Sciatic nerve (tissue), 2 donors: ENCODE measurements around the gene AGAP1. TPM values are rescaled to one million over a fixed set of nuclear protein-coding genes. Genes with fewer than 3 reads are reported as not detected.
A peak's percentile ranks its signal among the peaks of the same experiment; 100 is the strongest.

ENCODE experiments used
- ATAC-seq: fragments of 200-7000 bp; cut with Tn5 transposase; one replicate; pipeline ENCODE4 v1.9.1; 2020; ENCODE audit warnings: mild to moderate bottlenecking, moderate library complexity
- DNase-seq: peaks from one replicate; pipeline ENCODE4 v3.0.0-alpha.2; 2020; ENCODE audit warnings: low spot score
- intact Hi-C: fragments of 100-400 bp; cut with DNase I; formaldehyde crosslinking; loops from one replicate; pipeline ENCODE4 v1.14.2; 2022
- total RNA-seq: library from RNA; stranded (reverse); fragmentation: NEBNext Ultra II Directional; extraction: Animal tissue kit (Norgen Biotek cat#: 25700); gene quantifications from one replicate; pipeline ENCODE4 v1.2.1, GENCODE V29; 2021
- donor health status: DM: no; HTN: no; CAD: no.
- donor health status: DM: no; HTN: no; CAD: no.

Gene AGAP1
- total RNA-seq, 1 donor from 2014 or later = 62.9 TPM

DNA sequence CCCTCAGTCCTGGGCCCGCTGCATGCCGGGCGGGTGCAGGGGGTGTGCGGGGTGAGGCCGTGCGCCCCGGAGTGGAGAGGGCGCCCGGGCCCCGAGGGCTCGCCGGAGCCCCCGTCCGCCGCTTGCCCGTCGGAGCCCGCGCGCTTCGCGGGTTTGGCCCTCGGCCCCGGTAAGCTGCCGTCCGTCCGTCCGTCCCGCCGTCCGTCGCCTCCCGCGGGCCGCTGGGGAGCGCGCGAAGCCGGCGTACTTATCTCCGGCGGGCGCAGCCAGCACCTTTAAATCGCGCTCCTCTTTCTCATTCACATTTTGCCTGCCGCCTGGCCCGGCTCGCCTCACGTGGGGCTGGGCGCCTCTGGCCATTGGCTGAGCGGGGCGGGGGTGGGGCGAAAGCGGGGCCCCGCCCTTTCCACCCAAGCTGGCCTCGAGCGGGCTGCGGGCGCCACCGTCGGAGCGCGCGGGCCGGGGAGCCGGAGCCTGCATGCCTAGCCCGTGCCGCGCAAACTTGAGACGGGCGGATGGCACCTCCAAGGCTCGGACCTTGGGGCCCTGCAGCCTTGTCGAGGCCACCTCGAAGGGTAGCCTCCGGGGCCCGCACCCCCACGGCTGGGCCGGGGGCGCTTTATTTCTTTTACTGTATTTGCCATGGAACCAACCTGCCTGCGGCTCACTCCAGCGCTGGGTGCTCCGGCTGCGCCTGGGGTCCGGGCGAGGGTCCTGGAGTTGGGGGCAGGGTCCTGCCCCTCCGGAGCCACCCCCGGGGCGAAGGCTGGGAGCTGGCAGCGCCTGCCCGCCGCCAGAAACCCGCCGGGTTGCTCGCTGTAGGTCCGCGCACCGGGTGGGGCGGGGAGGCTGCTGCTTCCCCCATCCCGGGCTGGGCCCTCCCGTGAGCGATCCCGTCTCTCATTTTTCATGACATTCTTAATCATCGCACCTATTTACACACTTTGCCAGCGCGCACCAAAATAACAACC, 674.6 kb downstream of the AGAP1 start, which contains the start of gene GBX2:
Gene GBX2 (minus strand): TSS at position 277 of the 971 bp plus-strand sequence. CDS start 415 bp downstream, outside the sequence.
- intact Hi-C loops = loop anchor here (10.0 kb wide), 1 partner anchor 394 kb away; no protein-coding TSS in a partner anchor
- peak; percentile 30 for ATAC-seq
- no peak for DNase-seq

DNA sequence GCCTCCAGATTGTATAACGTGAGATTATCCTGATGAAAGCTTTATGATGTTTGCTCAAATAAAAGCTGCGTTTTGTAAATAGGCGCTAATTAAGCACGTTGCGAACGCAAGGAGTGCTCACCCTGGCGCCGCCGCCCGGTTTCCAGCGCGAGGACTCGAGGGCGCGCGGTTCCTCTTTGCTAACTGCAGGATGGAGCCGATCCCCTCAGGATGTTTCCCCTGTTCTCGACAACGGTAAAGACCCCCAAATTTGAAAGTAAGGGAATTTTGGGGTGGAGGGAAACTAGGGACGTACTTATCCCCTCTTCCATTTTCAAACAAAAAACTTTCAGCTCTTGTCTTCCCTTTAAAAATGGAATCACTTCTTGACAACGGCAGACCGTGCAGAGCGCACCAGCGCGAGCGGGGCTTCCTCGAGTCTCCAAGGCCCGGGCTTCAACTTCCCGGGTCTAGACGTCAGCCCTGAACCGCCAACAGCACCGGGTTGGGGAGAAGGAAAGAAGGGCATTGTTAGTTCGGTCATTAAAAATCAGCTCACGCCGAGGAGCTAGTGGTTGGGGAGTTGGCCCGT, 675.4 kb downstream of the AGAP1 start:
- intact Hi-C loops = loop anchor here (10.0 kb wide), 1 partner anchor 394 kb away; no protein-coding TSS in a partner anchor
- no peak for DNase-seq

DNA sequence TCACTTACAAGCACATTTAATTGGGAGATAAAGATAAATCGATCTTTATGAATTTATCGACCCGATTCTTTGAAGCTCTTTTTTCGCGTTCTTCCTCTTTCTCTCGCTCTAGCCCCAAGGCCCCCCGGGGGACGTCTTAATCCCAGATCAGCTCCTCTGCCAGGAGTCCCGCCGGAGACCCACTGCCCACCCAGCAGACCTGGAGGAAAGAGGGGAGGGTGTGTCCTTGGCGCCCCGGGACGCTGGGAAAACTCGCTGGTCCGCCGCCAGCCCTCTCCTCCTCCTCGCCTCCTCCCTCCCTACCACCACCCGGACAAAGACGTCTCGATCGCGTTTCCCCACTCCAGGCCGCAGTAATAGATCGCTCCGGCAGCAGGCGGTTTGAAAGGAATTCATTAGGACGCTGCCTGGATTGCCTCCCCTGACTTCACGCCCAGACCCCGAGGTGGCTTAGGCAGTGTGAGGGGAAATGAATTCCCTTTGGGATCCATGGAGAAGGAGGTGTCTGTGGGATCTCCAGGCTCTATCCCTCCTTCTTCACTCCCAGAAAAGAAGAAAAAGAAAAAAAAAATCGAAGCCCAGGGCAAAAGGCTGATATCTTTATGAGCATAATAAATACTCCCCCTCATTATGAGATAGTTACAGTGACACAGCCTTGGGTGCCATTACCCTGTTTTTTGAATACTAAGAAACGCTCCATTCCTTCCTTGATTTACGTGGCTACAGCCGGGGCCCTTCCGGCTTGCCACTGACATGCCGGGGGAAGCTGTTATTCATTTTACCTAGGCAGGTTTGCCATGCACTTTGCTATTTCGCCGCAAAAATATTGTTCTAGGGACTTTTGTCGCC, 676.1 kb downstream of the AGAP1 start:
- DNase-seq = no peak
- no peak for ATAC-seq
- intact Hi-C loops = loop anchor here (10.0 kb wide), 1 partner anchor 395 kb away; no protein-coding TSS in a partner anchor

More for the DNA sequence above, 675.4 kb downstream of the AGAP1 start:
- no peak for ATAC-seq

DNA sequence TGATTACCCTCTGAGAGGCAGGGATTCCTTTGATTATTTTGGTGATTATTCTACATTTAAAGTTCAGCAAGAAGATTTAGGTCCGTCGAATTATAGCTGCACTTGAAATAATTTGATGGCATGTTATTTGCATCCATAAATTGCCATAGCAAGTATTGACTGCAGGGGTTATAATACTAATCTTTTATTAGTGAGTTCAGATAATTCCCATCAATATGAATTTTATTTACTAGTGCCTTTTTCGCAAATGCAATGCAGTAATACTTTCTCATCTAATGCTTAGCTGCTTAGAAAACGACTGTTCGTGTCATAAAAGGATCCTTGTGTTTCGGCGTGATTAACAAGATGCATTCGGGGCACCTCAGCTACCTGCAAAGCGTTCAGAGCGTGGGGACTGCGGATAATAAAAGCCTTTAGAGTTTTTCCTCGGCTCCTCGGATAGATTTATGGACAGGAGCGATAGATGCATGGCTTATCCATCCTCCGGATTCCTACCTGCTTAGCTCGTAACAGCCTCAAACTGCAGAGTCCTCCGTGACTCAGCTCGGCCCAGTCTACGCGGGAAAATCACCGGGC, 676.8 kb downstream of the AGAP1 start:
- ATAC-seq (no peak), DNase-seq (no peak)
- intact Hi-C loops = no loop called here

DNA sequence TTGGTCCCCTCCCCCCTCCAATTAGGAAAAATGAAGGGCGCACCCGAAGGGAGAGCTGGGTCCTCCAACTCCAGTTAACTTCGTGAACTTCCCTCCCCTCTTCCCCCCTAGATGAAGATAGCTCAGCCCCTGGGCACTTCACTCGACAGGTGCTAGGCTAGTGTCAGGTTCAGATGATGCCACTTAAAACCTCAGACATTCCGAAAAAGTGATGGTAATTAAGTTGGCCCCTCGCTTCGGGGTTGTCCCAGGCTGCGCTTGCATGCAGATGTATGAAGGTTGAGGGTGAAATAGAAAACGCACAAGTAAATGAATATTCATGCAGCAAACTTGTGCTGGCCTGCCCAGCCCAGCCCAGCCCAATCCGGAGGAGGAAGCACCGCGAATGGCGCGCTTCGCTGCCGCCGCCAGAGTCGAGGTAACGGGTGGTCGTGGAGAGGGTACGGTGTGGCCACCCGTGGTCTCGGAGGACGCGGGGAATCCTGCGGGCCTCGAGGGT, 677.4 kb downstream of the AGAP1 start:
- intact Hi-C loops = no loop called here
- DNase-seq (no peak), ATAC-seq (no peak)

DNA sequence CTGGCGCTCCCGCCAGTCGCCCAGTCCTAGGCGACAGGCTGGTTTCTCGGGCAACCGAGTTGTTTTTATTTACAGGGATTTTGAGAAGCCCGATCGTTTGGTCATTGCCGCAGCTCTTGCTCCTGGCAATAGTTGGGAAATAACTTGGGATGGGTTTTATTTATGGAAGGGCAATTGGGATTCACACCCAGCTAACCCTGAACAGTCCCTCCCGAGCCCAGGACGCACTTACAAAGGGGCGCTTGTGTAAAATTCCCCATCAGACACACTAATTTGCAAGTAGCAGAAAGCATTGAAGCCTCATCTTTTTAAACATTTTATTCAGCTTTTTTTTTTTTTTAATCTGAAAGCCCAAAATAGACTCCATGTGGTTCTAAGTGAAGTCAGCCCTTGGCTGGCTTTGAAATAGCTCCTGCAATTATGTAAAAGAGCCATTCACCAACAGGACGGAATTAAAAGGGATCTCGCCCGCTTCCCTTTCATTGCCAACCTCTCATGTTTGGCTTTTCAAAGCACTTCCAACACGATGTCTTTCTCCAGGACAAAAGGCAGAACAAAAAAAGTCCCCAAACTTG, 677.9 kb downstream of the AGAP1 start:
- ATAC-seq (no peak), DNase-seq (no peak)
- intact Hi-C loops = no loop called here

DNA sequence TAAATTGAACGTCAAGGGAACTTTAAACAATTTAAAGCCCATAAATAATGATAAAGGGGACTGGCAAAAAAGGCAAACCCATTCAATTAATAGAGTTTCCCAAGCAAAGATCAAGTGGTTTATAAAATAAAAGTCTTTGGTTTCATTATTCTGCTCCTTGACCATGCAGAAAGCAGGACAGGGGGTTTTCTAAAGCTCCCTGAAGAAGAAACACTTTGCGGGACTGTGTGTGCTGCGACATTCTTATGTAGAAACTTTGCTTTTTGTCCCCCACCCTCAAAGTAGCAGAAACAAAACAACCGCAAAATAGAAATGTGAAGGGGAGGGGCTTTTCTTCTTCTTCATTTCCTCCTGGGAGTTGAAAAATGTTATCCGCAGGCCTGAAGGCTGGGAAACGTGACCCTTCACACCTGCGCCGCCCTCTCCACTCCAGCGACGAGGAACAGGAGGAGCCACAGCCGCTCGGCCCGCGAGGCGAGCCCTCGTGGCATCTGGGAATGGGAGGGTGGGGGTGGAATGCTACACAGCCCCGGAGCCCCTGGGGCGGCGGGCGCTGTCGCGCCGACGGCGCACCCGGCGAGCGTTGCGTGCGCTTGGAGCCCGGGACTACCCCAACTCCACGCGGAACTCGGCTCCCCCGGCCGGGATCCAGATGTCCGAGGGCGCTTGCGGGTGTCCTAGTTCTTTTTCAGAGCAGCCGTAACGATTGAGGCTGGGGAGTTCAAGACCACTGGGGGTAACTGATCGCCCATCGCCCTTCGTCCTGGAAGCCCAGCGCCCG, 678.6 kb downstream of the AGAP1 start:
- intact Hi-C loops = no loop called here
- no peak for DNase-seq
- ATAC-seq = no peak

DNA sequence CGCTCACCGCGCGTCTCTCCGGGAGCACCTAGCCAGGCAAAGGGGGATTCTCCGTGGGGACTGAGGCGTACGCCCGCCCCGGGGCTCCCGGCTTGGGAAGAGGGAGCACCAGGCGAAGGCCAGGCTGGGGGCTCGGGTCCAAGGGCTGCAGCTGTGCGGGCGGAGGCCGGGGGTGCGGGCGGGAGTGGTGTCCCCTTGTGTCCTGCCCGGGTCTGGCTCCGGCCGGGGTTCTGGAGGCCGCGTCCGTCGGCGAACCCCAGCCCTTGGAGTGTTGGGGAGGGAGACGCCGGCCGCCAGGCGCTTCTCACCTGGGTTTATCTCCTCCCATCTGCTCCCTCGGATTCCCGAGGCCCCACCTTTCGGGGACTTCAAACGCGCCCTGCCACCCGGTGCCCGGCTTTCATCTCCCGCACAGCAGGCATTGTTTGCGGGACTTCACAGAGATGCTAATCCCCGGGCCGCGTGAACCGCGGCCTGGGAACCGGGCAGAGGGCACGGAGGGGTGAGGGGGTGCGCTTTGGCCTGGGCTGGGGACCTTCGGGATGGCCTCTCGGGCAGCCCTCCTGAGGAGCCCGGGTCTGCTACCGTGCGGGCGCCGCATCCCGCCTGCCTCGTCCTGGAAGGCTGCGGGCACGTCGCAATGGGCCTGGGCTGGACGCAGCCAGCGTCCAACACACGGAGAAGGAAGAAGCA, 679.3 kb downstream of the AGAP1 start:
- DNase-seq (no peak), ATAC-seq (no peak)
- intact Hi-C loops = no loop called here

DNA sequence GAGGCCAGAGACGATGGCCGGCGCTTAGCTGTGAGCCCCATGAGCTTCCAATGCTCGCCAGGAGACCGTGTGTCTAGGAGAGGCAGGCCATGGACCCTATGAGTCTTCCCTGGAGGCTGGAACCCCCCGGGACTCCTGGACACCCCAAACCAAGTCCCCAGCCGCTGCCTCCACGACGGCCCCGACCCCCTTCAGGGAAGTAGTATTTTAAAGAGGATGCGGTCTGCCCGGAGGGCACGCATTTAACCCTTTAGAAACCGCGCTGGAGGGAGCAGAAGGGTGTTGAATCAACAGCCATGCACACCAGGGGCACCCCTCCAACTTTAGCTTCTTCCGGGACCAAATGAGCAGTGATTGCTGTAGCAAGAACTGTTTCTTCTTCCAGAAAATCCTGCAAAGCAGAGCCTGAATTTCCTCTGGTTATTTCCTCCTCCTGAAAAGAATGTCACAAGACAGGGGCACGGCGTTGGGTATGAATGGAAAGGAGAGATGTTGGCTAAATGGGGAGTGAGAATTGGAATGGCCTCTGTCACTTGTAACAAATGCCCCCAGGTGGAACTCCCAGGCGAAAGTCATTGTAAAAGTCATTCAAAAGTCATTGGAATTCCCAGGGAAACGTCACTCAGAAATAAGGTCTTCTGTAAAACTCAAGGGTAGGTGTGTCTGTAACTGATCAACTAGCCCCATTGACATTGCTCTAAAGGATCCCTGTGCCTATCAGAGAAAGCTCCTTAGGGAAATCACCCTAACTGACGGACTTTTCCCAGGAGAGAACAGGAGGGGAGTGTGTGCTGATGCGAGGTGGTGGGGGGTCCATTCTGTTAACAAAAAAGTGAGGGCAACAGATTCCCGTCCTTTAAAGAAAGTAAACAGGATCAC, 680.1 kb downstream of the AGAP1 start:
- intact Hi-C loops = no loop called here
- ATAC-seq = no peak
- no peak for DNase-seq

DNA sequence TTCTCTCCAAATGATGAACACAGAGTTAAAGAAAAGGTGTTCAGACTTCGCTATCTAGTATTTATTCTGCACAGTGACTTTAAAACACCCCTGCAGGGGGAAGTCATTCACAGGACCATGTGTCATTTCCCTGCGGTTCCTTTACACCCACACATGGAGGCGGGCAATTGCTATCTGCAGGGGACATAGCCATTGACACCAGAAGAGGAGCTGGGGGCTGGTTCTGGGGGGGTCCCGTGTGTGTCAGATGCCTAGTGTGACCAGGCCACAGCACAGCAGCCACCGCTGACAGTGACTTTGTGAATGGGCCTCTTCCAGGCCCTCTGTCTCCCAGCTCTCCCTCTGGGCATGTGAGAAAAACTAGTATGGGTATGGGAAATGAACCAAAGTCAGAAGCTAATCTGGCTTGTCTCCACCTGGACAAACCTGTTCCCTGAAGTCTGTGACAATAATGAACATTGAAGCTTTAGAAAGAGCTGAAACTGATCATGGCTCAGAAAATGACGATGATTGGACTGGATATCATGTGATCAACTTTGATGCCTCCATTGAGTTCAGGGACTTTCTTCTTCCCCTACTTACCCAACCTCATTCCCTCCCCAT, 681.8 kb downstream of the AGAP1 start:
- ATAC-seq (no peak), DNase-seq (no peak)
- intact Hi-C loops = no loop called here

DNA sequence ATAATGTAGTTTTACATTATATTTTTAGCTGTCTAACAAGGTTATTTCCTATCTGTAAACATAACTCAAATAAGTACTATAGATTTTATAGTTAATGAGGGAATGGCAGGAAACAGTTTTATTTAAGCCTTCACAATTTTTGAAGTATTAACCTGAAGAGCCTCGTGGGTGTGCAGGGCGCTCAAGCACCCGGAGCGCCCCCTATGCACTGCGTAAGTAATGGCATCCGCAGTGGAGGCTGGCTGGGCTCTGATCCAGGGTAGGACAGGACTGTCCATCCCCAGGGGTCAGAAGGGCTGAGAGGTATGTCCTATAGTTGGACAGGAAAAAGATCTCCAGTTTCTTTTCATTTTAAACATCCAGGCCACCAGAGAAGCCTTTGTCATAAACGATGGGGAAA, 682.6 kb downstream of the AGAP1 start:
- no peak for ATAC-seq
- DNase-seq = no peak
- intact Hi-C loops = no loop called here

DNA sequence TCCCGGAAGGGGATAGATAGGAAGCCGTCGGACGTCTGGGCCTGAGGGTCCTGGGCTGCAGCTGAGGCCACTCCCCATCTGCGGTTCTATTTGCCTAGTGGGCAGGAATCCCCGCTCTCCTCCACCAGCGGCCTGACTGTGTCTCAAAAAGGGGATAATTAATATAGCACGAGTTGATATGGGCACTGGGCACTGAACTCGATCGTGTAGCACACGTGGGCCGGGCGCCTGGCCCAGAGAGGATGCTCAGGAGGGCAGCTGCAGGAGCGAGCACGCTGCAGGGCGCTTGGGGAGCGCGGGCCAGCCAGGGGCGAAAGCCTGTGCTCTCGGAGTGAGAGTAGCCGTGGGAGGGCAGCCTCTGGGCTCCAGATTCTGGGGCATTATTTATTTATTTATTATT, 683.1 kb downstream of the AGAP1 start:
- ATAC-seq (no peak), DNase-seq (no peak)
- intact Hi-C loops = no loop called here

DNA sequence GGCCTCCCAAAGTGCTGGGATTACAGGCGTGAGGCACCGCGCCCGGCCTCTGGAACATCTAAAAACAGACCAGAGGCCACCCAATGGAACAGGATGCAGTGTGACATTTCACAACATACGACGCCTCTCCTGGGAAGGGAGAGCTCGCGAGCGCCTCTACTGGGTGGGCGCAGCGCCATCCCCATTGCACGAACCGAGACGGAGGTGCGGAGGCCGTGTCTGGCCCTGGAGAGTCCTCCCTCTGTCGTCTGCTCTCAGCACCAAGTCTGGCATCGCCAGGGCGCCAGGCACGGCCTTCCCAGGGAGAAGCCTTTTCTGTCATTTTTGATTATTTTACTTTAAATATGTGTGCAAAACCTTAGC, 683.7 kb downstream of the AGAP1 start:
- DNase-seq = no peak
- intact Hi-C loops = no loop called here
- ATAC-seq = peak; percentile 55

DNA sequence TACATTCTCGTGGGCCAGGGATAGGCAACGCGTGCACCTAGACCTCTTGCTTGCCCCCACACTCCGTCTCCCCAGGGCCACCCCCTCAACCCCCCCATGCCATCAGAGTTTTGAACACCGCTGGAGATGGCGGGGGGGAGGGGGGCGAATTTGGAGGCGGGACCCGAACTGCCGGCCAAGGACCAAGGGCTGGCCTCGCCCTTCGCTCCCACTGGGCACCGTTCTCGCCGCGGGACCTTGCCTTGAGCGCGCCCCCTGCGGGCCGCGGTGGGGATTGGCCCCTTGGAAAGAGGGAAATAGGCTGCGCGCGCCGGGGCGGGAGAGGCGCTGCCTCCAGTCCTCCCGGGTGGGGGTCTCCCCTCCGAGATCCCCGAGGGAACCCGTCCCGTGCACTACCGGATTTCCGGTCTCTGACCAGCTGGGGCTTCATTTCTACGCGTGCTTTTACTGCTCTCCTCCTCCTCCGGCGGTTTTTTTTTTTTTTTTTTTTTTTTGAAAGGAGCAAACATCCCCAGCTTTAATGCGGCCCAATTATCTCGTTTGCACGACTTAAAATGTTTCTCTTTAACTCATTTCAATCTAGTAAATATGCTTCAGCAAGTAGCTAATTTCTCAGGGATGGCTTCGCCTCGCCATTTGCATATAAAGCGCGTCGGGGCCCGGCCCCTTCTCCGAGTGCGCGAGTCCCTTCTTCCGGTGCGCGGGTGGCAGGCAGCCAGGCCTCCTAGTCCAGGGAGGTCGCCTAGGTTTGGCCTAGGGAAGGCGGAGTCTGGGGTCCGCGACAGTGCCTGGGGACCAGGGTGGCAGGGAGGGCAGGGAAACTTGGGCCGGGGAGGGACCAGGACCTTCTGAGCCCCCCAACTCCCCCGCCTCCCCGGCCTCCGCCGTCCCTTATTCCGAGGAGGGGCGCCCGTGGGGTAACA, 684.4 kb downstream of the AGAP1 start:
- intact Hi-C loops = no loop called here
- ATAC-seq (peak; percentile 72), DNase-seq (peak; percentile 60)

DNA sequence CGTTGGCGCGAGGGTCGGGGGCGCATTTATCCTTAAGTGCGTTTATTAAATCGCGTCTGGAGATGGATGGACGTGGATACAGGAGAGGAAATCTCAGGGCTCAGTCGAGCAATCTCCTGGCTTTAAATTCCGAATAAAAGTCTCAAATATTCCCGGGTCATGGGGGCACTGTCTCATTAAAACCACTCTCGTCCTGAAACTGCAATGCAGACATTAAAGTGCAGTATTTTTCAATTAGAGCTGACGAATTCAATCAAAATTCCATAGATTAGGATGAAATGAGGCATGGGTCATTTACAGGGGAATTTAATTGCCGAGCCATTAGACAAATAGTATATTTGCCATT, 685.0 kb downstream of the AGAP1 start:
- ATAC-seq (no peak), DNase-seq (no peak)
- intact Hi-C loops = no loop called here
